ENCODE measurements around the gene AHCYL1.

DNA sequence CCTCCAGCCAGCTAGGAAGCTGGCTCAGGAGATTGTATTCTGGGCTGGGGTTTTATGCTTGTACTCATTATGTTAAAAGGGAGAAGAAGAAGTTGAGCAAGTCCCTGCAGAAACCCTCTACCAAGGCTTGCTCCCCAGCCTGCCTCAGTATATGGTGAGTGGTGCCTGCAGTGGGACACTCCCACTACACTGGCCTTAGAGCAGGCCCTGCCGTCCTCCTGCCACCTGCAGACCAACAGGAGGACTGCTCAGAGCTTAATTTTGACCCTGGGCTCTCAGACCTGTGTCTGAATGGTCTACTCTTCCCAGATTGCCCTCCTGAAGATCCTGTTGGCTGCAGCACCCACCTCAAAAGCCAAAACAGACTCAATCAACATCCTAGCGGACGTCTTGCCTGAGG, 62.9 kb downstream of the AHCYL1 start:
- TF ChIP-seq NRF1 (conservative IDR thresholded peaks at IDR 0.05; ENCODE audit: low read depth, low read length) (no peak), JUNB (IDR thresholded peaks at IDR 0.05) (no peak), POLR2AphosphoS5 (IDR thresholded peaks at IDR 0.05; ENCODE audit: low read length) (no peak), RCOR1 (conservative IDR thresholded peaks at IDR 0.05; ENCODE audit: low read depth, low read length) (no peak), RFX5 (IDR thresholded peaks at IDR 0.05; ENCODE audit: low read depth, low read length) (no peak), POLR2A (IDR thresholded peaks at IDR 0.05; ENCODE audit: low read depth, low read length) (no peak)
- TF ChIP-seq, protein P1, sequence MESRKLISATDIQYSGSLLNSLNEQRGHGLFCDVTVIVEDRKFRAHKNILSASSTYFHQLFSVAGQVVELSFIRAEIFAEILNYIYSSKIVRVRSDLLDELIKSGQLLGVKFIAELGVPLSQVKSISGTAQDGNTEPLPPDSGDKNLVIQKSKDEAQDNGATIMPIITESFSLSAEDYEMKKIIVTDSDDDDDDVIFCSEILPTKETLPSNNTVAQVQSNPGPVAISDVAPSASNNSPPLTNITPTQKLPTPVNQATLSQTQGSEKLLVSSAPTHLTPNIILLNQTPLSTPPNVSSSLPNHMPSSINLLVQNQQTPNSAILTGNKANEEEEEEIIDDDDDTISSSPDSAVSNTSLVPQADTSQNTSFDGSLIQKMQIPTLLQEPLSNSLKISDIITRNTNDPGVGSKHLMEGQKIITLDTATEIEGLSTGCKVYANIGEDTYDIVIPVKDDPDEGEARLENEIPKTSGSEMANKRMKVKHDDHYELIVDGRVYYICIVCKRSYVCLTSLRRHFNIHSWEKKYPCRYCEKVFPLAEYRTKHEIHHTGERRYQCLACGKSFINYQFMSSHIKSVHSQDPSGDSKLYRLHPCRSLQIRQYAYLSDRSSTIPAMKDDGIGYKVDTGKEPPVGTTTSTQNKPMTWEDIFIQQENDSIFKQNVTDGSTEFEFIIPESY (IDR thresholded peaks at IDR 0.05), result no peak
- TF ChIP-seq, protein P2, sequence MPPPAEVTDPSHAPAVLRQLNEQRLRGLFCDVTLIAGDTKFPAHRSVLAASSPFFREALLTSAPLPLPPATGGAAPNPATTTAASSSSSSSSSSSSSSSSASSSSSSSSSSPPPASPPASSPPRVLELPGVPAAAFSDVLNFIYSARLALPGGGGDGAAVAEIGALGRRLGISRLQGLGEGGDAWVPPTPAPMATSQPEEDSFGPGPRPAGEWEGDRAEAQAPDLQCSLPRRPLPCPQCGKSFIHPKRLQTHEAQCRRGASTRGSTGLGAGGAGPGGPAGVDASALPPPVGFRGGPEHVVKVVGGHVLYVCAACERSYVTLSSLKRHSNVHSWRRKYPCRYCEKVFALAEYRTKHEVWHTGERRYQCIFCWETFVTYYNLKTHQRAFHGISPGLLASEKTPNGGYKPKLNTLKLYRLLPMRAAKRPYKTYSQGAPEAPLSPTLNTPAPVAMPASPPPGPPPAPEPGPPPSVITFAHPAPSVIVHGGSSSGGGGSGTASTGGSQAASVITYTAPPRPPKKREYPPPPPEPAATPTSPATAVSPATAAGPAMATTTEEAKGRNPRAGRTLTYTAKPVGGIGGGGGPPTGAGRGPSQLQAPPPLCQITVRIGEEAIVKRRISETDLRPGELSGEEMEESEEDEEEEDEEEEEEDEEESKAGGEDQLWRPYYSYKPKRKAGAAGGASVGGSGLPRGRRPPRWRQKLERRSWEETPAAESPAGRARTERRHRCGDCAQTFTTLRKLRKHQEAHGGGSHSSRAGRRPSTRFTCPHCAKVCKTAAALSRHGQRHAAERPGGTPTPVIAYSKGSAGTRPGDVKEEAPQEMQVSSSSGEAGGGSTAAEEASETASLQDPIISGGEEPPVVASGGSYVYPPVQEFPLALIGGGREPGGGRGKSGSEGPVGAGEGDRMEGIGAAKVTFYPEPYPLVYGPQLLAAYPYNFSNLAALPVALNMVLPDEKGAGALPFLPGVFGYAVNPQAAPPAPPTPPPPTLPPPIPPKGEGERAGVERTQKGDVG (CRISPR knock-in tag; IDR thresholded peaks at IDR 0.05), result no peak
- TF ChIP-seq, protein P3, sequence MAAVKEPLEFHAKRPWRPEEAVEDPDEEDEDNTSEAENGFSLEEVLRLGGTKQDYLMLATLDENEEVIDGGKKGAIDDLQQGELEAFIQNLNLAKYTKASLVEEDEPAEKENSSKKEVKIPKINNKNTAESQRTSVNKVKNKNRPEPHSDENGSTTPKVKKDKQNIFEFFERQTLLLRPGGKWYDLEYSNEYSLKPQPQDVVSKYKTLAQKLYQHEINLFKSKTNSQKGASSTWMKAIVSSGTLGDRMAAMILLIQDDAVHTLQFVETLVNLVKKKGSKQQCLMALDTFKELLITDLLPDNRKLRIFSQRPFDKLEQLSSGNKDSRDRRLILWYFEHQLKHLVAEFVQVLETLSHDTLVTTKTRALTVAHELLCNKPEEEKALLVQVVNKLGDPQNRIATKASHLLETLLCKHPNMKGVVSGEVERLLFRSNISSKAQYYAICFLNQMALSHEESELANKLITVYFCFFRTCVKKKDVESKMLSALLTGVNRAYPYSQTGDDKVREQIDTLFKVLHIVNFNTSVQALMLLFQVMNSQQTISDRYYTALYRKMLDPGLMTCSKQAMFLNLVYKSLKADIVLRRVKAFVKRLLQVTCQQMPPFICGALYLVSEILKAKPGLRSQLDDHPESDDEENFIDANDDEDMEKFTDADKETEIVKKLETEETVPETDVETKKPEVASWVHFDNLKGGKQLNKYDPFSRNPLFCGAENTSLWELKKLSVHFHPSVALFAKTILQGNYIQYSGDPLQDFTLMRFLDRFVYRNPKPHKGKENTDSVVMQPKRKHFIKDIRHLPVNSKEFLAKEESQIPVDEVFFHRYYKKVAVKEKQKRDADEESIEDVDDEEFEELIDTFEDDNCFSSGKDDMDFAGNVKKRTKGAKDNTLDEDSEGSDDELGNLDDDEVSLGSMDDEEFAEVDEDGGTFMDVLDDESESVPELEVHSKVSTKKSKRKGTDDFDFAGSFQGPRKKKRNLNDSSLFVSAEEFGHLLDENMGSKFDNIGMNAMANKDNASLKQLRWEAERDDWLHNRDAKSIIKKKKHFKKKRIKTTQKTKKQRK (IDR thresholded peaks at IDR 0.05; ENCODE audit: low read depth, low read length), result no peak
- TF ChIP-seq, protein P4, sequence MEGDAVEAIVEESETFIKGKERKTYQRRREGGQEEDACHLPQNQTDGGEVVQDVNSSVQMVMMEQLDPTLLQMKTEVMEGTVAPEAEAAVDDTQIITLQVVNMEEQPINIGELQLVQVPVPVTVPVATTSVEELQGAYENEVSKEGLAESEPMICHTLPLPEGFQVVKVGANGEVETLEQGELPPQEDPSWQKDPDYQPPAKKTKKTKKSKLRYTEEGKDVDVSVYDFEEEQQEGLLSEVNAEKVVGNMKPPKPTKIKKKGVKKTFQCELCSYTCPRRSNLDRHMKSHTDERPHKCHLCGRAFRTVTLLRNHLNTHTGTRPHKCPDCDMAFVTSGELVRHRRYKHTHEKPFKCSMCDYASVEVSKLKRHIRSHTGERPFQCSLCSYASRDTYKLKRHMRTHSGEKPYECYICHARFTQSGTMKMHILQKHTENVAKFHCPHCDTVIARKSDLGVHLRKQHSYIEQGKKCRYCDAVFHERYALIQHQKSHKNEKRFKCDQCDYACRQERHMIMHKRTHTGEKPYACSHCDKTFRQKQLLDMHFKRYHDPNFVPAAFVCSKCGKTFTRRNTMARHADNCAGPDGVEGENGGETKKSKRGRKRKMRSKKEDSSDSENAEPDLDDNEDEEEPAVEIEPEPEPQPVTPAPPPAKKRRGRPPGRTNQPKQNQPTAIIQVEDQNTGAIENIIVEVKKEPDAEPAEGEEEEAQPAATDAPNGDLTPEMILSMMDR (IDR thresholded peaks at IDR 0.05 in 2 of 3, conservative IDR thresholded peaks at IDR 0.05 in 1 of 3; ENCODE audit: control insufficient read depth in 2 of 3, extremely low read depth in 1 of 3, insufficient read depth in 1 of 3, low read depth in 3 of 3, low read length in 3 of 3), result no peak; a peak in 1 of 6 replicates

Data from GM12878 (cell line).